PC-9 (cell line): ENCODE data around the gene DOCK11.

Source experiments
- EZH2 ChIP-seq: fragments of 200-600 bp; sonication (generic); IDR thresholded peaks from 2 replicates; pipeline ENCODE4 v1.8.0; 2017; ENCODE audit warnings: antibody characterized with exemption, low read depth
- TF ChIP-seq, protein P1 (sequence below): fragments of 200-600 bp; sonication (generic); conservative IDR thresholded peaks from 2 replicates; pipeline ENCODE4 v1.6.1; 2017; ENCODE audit warnings: mixed run types, antibody characterized with exemption, mild to moderate bottlenecking, moderate library complexity

DNA sequence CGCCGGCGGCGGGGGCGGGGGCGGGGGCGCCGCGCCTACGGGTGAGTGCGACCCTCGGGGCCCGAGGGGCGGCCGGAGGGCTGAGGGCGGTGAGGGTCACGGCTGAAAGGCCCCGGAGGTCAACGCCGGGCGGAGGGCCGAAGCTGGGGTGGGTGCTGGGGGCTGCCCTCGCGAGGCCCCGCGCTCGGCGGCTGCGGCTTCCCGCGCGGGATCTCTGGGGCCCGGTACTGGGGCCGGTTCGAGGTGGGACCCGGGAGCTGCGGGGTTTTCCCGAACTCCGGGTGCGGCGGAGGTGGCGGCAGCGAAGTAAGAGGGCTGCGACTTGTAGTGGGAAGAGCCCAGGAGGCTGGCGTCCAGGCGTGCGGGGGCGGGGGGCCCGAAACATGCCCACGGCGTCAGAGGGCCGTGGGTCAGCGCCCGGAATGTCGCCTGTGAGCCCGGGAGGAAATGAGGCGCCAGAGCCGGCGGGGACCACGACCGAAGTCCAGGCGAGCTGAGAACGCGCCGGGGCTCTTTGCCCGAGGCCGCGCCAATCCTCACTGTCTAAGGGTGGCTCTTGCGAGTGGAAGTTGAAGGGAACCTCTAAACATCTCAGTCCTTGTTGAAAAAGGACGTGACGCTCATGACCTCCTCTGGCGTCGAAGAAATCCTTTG is 232.2 kb downstream of the DOCK11 start:
- TF ChIP-seq, protein P1, sequence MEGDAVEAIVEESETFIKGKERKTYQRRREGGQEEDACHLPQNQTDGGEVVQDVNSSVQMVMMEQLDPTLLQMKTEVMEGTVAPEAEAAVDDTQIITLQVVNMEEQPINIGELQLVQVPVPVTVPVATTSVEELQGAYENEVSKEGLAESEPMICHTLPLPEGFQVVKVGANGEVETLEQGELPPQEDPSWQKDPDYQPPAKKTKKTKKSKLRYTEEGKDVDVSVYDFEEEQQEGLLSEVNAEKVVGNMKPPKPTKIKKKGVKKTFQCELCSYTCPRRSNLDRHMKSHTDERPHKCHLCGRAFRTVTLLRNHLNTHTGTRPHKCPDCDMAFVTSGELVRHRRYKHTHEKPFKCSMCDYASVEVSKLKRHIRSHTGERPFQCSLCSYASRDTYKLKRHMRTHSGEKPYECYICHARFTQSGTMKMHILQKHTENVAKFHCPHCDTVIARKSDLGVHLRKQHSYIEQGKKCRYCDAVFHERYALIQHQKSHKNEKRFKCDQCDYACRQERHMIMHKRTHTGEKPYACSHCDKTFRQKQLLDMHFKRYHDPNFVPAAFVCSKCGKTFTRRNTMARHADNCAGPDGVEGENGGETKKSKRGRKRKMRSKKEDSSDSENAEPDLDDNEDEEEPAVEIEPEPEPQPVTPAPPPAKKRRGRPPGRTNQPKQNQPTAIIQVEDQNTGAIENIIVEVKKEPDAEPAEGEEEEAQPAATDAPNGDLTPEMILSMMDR: no peak
- TF ChIP-seq EZH2: no peak
